Left lung (tissue), 10 donors: Measurements from ENCODE around the gene ARHGAP26. TPM values are rescaled to one million over a fixed set of nuclear protein-coding genes. Genes with fewer than 3 reads are reported as not detected.
A peak's percentile ranks its signal among the peaks of the same experiment; 100 is the strongest.

Experiments used
- ATAC-seq: fragments of 200-7000 bp; cut with Tn5 transposase; one replicate; pipeline ENCODE4 v1.9.1; 2020; ENCODE audit warnings: moderate library complexity
- DNase-seq, 4 donors: peaks; one replicate each; pipeline ENCODE4 v3.0.0-alpha.2; 2013 to 2020
- H3K27ac ChIP-seq, 2 donors: fragments of 200-600 bp; sonication (generic) in 1 of 2; one replicate each; pipeline versions ENCODE4 v1.5.0 to v1.8.0; 2020 to 2021
- H3K27me3 ChIP-seq, 2 donors: fragments of 200-600 bp; sonication (generic) in 1 of 2; one replicate each; pipeline versions ENCODE4 v1.5.0 to v1.8.0; 2020 to 2021
- H3K36me3 ChIP-seq, 2 donors: fragments of 200-600 bp; sonication (generic) in 1 of 2; one replicate each; pipeline versions ENCODE4 v1.5.0 to v1.8.0; 2020 to 2021
- H3K4me1 ChIP-seq, 2 donors: fragments of 200-600 bp; one replicate each; pipeline ENCODE4 v1.8.0; 2021
- H3K4me3 ChIP-seq, 2 donors: fragments of 200-600 bp; sonication (generic) in 1 of 2; one replicate each; pipeline versions ENCODE4 v1.5.0 to v1.8.0; 2020 to 2021; ENCODE audit warnings: mild to moderate bottlenecking in 1 of 2
- H3K9me3 ChIP-seq, 2 donors: fragments of 200-600 bp; sonication (generic) in 1 of 2; one replicate each; pipeline versions ENCODE4 v1.5.0 to v1.8.0; 2020 to 2021
- CTCF ChIP-seq, 2 donors: fragments of 200-600 bp; sonication (generic) in 1 of 2; IDR thresholded peaks; one replicate each; pipeline versions ENCODE4 v1.5.0 to v1.8.0; 2021; ENCODE audit warnings: antibody characterized with exemption in 2 of 2
- intact Hi-C, 2 donors: fragments of 100-400 bp; cut with DNase I; formaldehyde crosslinking; loops; one replicate each; pipeline versions ENCODE4 v1.11.2 to v1.14.2; 2022
- polyA plus RNA-seq, 6 donors: library from polyadenylated mRNA; unstranded; fragments of 120-200 nt; gene quantifications; one replicate each; pipeline ENCODE4 v1.2.1, GENCODE V29; 2013; ENCODE audit not compliant: insufficient read length in 6 of 6
- total RNA-seq, 2 donors: library from RNA; stranded (reverse); fragmentation: NEBNext Ultra II Directional; extraction: Animal tissue kit (Norgen Biotek cat#: 25700); gene quantifications; one replicate each; pipeline ENCODE4 v1.2.1, GENCODE V29; 2021
- donor health status: DM: no; HTN: yes; CAD: no.
- donor health status: DM: no; HTN: no; CAD: no.

Gene ARHGAP26
- total and polyA plus RNA-seq, 8 donors: 13.9 to 61.9 (median 14.9) TPM

GRCh38 chr5:143251946-143252345 is 481.8 kb downstream of the ARHGAP26 start:
- H3K9me3 ChIP-seq: no peaks in the 10 kb centered on the region
- no peak overlapping the region for H3K4me3 ChIP-seq
- H3K4me1 ChIP-seq: no peaks in the 10 kb centered on the region
- no peaks in the 10 kb centered on the region for H3K27me3 ChIP-seq
- DNase-seq: no peak
- no peak overlapping the region for H3K27ac ChIP-seq
- ATAC-seq: no peak
- intact Hi-C loops: no loop called here
- H3K36me3 ChIP-seq: no peaks in the 10 kb centered on the region
- TF ChIP-seq CTCF (IDR thresholded peaks at IDR 0.05): no peak

GRCh38 chr5:143254819-143255218 is 484.6 kb downstream of the ARHGAP26 start:
- Histone ChIP-seq H3K27me3 (no peaks in the 10 kb centered on the region), H3K27ac (no peak overlapping the region), H3K36me3 (no peaks in the 10 kb centered on the region), H3K4me3 (no peak overlapping the region), H3K9me3 (no peaks in the 10 kb centered on the region), H3K4me1 (no peaks in the 10 kb centered on the region)
- DNase-seq (no peak), ATAC-seq (no peak)
- intact Hi-C loops: no loop called here
- TF ChIP-seq CTCF (IDR thresholded peaks at IDR 0.05): no peak

GRCh38 chr5:143258559-143259253 is 488.5 kb downstream of the ARHGAP26 start:
- H3K4me1 ChIP-seq: peaks cover 0 to 7% of the 10 kb centered on the region in 2 donors
- intact Hi-C loops: no loop called here
- no peak overlapping the region for H3K27ac ChIP-seq
- no peaks in the 10 kb centered on the region for H3K9me3 ChIP-seq
- H3K36me3 ChIP-seq: no peaks in the 10 kb centered on the region
- no peak for DNase-seq
- no peak for ATAC-seq
- no peak for TF ChIP-seq CTCF (IDR thresholded peaks at IDR 0.05)
- no peaks in the 10 kb centered on the region for H3K27me3 ChIP-seq
- H3K4me3 ChIP-seq: no peak overlapping the region

- ATAC-seq: no peak
- TF ChIP-seq CTCF (IDR thresholded peaks at IDR 0.05): no peak
These were observed 489.1 kb downstream of the ARHGAP26 start for GRCh38 chr5:143259254-143259605.

GRCh38 chr5:143261748-143262392 is 491.7 kb downstream of the ARHGAP26 start:
- H3K4me3 ChIP-seq: no peak overlapping the region
- H3K4me1 ChIP-seq: peaks cover 0 to 7% of the 10 kb centered on the region in 2 donors
- no peak for DNase-seq
- no peaks in the 10 kb centered on the region for H3K27me3 ChIP-seq
- H3K9me3 ChIP-seq: peaks cover 0 to 8% of the 10 kb centered on the region in 2 donors
- no peak for TF ChIP-seq CTCF (IDR thresholded peaks at IDR 0.05)
- ATAC-seq: peak; percentile 33
- intact Hi-C loops: no loop called here
- no peaks in the 10 kb centered on the region for H3K36me3 ChIP-seq
- peak overlapping the region in 1 of 2 donors; percentile 46 for H3K27ac ChIP-seq

More at GRCh38 chr5:143259254-143259605, 489.1 kb downstream of the ARHGAP26 start:
- intact Hi-C loops: no loop called here
- no peak for DNase-seq
- no peaks in the 10 kb centered on the region for H3K27me3 ChIP-seq
- H3K9me3 ChIP-seq: no peaks in the 10 kb centered on the region
- no peaks in the 10 kb centered on the region for H3K36me3 ChIP-seq
- H3K27ac ChIP-seq: no peak overlapping the region
- H3K4me1 ChIP-seq: peaks cover 0 to 7% of the 10 kb centered on the region in 2 donors
- no peak overlapping the region for H3K4me3 ChIP-seq
